Activated CD8-positive, alpha-beta memory T cell treated with anti-CD3 and anti-CD28 coated beads for 36 hours (primary cell): Measurements from ENCODE around the gene METTL21C. TPM values are rescaled to one million over a fixed set of nuclear protein-coding genes. Genes with fewer than 3 reads are reported as not detected.

Experiments used
- total RNA-seq, 2 experiments: library from RNA; stranded (reverse); gene quantifications; one replicate each; pipeline ENCODE4 v1.2.3, GENCODE V29; 2021

METTL21C gene
- total RNA-seq, 2 experiments from 2014 or later = not detected

Other genes starting within 250 kb of the METTL21C start
- gene TPP2, start 98.1 kb downstream of the METTL21C start, total RNA-seq = 10 to 100 TPM; 73.5 to 75.3 TPM
- gene TEX30, start 78.7 kb upstream of the METTL21C start, total RNA-seq = 10 to 100 TPM; 67.1 to 69.1 TPM
- gene POGLUT2, start 103.9 kb upstream of the METTL21C start, total RNA-seq = 10 to 100 TPM; 13.8 to 14.0 TPM
- 10 to 100 TPM; 21.8 to 22.9 TPM for gene BIVM, start 104.1 kb upstream of the METTL21C start, total RNA-seq
- 10 to 100 TPM; 45.4 to 52.3 TPM for gene ERCC5, start 151.0 kb upstream of the METTL21C start, total RNA-seq